SU-DHL-6 (cell line): ENCODE results near the gene GLS.

Source experiments
- H2AFZ ChIP-seq: fragments of 200-600 bp; sonication (generic); 2 replicates; pipeline ENCODE4 v1.6.1; 2014; ENCODE audit warnings: low read depth, mild to moderate bottlenecking, moderate library complexity, mixed read lengths, antibody characterized with exemption, low read length; ENCODE audit not compliant: severe bottlenecking
- H3F3A ChIP-seq: fragments of 200-600 bp; shearing (Covaris generic); 2 replicates; pipeline ENCODE4 v1.6.0; 2016; ENCODE audit warnings: antibody characterized with exemption, mild to moderate bottlenecking; ENCODE audit not compliant: insufficient read depth
- H3K27ac ChIP-seq: fragments of 200-600 bp; sonication (generic); 2 replicates; pipeline ENCODE4 v1.5.1; 2016; ENCODE audit warnings: low read depth, mild to moderate bottlenecking, low read length, moderate library complexity, mixed read lengths
- H3K27me3 ChIP-seq: fragments of 200-600 bp; sonication (generic), shearing (Covaris generic); 2 replicates; pipeline ENCODE4 v1.6.0; 2014; ENCODE audit warnings: mild to moderate bottlenecking, low read length
- H3K36me3 ChIP-seq: fragments of 200-600 bp; sonication (generic); 2 replicates; pipeline ENCODE4 v1.6.1; 2014; ENCODE audit warnings: mild to moderate bottlenecking, low read length, mixed read lengths
- H3K4me2 ChIP-seq: fragments of 300-600, 200-600 bp; shearing (Covaris generic), sonication (generic); 2 replicates; pipeline ENCODE4 v1.6.0; 2014; ENCODE audit warnings: low read length, low read depth, mild to moderate bottlenecking; ENCODE audit not compliant: poor library complexity, severe bottlenecking
- H3K4me3 ChIP-seq: fragments of 200-600 bp; sonication (generic); 2 replicates; pipeline ENCODE4 v1.5.1; 2014; ENCODE audit warnings: antibody characterized with exemption, low read length, mild to moderate bottlenecking, mixed read lengths; ENCODE audit not compliant: insufficient read depth, poor library complexity, severe bottlenecking
- H3K79me2 ChIP-seq: fragments of 200-600 bp; sonication (generic); 2 replicates; pipeline ENCODE4 v1.6.1; 2014; ENCODE audit warnings: mild to moderate bottlenecking, low read length, moderate library complexity; ENCODE audit not compliant: insufficient read depth
- H3K9ac ChIP-seq: fragments of 200-600 bp; sonication (generic); 2 replicates; pipeline ENCODE4 v1.7.0; 2014; ENCODE audit warnings: mild to moderate bottlenecking, low read length
- H3K9me2 ChIP-seq: fragments of 200-600 bp; sonication (generic); replicated peaks from 2 replicates; pipeline ENCODE4 v1.6.1; 2014; ENCODE audit warnings: low read length; ENCODE audit not compliant: insufficient read depth
- H3K9me3 ChIP-seq: fragments of 200-600 bp; sonication (generic); 2 replicates; pipeline ENCODE4 v1.6.1; 2014; ENCODE audit warnings: low read length, mixed read lengths; ENCODE audit not compliant: insufficient read depth
- H4K20me1 ChIP-seq: fragments of 200-600 bp; sonication (generic); 2 replicates; pipeline ENCODE4 v1.6.1; 2014; ENCODE audit warnings: low read depth, mild to moderate bottlenecking, antibody characterized with exemption, low read length, moderate library complexity, mixed read lengths
- CTCF ChIP-seq: fragments of 200-600 bp; sonication (generic); IDR thresholded peaks from one replicate; pipeline ENCODE4 v1.5.1; 2017; ENCODE audit warnings: antibody characterized with exemption, mild to moderate bottlenecking, low read length, moderate library complexity; ENCODE audit not compliant: insufficient read depth, poor library complexity, severe bottlenecking
- EZH2phosphoT487 ChIP-seq: fragments of 200-600 bp; sonication (generic), shearing (Covaris generic); conservative IDR thresholded peaks from 2 replicates; pipeline ENCODE4 v1.6.1; 2018; ENCODE audit warnings: mild to moderate bottlenecking, antibody characterized with exemption, low read length, moderate library complexity, mixed read lengths

Gene GLS

GRCh38 chr2:190891372-190891771 is 10.8 kb downstream of the GLS start:
- Histone ChIP-seq H3K27me3 (no peaks in the 10 kb centered on the region), H3K4me2 (peak overlapping the region; percentile 40), H3K27ac (peak overlapping the region; percentile 39; the same call in 1 of the 2 replicates), H3K36me3 (peaks cover 32% of the 10 kb centered on the region), H3K9ac (no peak overlapping the region), H2AFZ (no peak overlapping the region), H3K9me2 (no peaks in the 10 kb centered on the region), H4K20me1 (peaks cover 37% of the 10 kb centered on the region), H3K9me3 (no peaks in the 10 kb centered on the region), H3K79me2 (peaks cover 91% of the 10 kb centered on the region), H3K4me3 (no peak overlapping the region), H3F3A (peaks cover 37% of the 10 kb centered on the region)
- TF ChIP-seq CTCF: no peak

- H3K27me3 ChIP-seq: no peaks in the 10 kb centered on the region
- peaks cover 91% of the 10 kb centered on the region for H3K79me2 ChIP-seq
- no peak overlapping the region for H3K4me3 ChIP-seq
- H3K27ac ChIP-seq: peak overlapping the region; percentile 26; the same call in 1 of the 2 replicates
- peaks cover 37% of the 10 kb centered on the region for H3K36me3 ChIP-seq
- no peaks in the 10 kb centered on the region for H3K9me3 ChIP-seq
- H3K9me2 ChIP-seq: no peaks in the 10 kb centered on the region
- H3F3A ChIP-seq: peaks cover 36% of the 10 kb centered on the region
- H3K9ac ChIP-seq: no peak overlapping the region; the same call in 1 of the 2 replicates
- H3K4me2 ChIP-seq: peak overlapping the region; percentile 40
- peaks cover 37% of the 10 kb centered on the region for H4K20me1 ChIP-seq
- TF ChIP-seq CTCF (no peak), EZH2phosphoT487 (no peak)
- no peak overlapping the region for H2AFZ ChIP-seq
Observed at GRCh38 chr2:190891889-190892288, 11.3 kb downstream of the GLS start.

DNA sequence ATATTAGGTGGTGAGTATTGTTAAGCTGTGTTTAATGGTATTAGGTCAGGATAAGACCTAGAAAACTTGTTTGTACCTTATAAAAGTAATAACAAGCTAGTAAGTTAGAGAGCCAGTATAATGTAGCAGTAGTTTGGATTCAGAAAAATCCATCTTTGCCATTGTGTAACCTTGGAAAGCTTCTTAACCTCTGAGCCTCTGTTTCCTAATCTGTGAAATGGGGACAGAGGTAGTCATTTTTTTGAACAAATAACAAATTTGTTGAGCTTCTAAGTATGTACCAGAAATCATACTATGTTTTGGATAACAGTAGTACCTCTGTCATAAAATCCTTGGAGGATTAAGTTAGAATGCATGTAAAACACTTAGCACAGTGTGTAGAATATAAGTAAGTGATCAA is 12.5 kb downstream of the GLS start:
- peaks cover 33% of the 10 kb centered on the region for H3F3A ChIP-seq
- peaks cover 50% of the 10 kb centered on the region for H3K36me3 ChIP-seq
- no peak overlapping the region for H3K27ac ChIP-seq
- no peak for TF ChIP-seq CTCF
- TF ChIP-seq EZH2phosphoT487: no peak
- no peak overlapping the region for H3K9ac ChIP-seq
- H3K27me3 ChIP-seq: no peaks in the 10 kb centered on the region
- H3K9me3 ChIP-seq: no peaks in the 10 kb centered on the region
- H4K20me1 ChIP-seq: peaks cover 30% of the 10 kb centered on the region
- no peak overlapping the region for H3K4me2 ChIP-seq
- H3K79me2 ChIP-seq: peaks cover 78% of the 10 kb centered on the region
- H3K9me2 ChIP-seq: no peaks in the 10 kb centered on the region
- H3K4me3 ChIP-seq: no peak overlapping the region
- no peak overlapping the region for H2AFZ ChIP-seq

- Histone ChIP-seq H3F3A (peaks cover 35% of the 10 kb centered on the region; the same call in 1 of the 2 replicates), H2AFZ (no peak overlapping the region), H3K79me2 (peaks cover 45% of the 10 kb centered on the region), H3K9ac (no peak overlapping the region), H3K9me3 (no peaks in the 10 kb centered on the region), H4K20me1 (peaks cover 20% of the 10 kb centered on the region), H3K36me3 (peaks cover 67% of the 10 kb centered on the region), H3K27ac (no peak overlapping the region), H3K4me2 (no peak overlapping the region), H3K27me3 (no peaks in the 10 kb centered on the region), H3K4me3 (no peak overlapping the region), H3K9me2 (no peaks in the 10 kb centered on the region)
- no peak for TF ChIP-seq EZH2phosphoT487
Observed at GRCh38 chr2:190896477-190896876, 15.9 kb downstream of the GLS start.
